Smooth muscle cell (in vitro differentiated cells): ENCODE results near the gene PAFAH2. TPM values are rescaled to one million over a fixed set of nuclear protein-coding genes. Genes with fewer than 3 reads are reported as not detected.

Experiments
- DNase-seq: peaks from one replicate; lab custom pipeline; 2025; ENCODE audit not compliant: unreplicated experiment; lab: John Stamatoyannopoulos, UW
- H2AFZ ChIP-seq: fragments of 200-600 bp; sonication (generic); 2 replicates; pipeline ENCODE4 v1.6.0; 2016; ENCODE audit warnings: antibody characterized with exemption, low read depth, mild to moderate bottlenecking
- H3F3A ChIP-seq: fragments of 200-600 bp; sonication (generic); 2 replicates; pipeline ENCODE4 v1.6.0; 2017; ENCODE audit warnings: antibody characterized with exemption, low read depth
- H3K27ac ChIP-seq: fragments of 200-600 bp; sonication (generic); 2 replicates; pipeline ENCODE4 v1.5.1; 2016; ENCODE audit warnings: low read depth, mild to moderate bottlenecking
- H3K27me3 ChIP-seq: fragments of 200-600 bp; sonication (generic); 2 replicates; pipeline ENCODE4 v1.6.1; 2016; ENCODE audit warnings: low read depth, mild to moderate bottlenecking
- H3K36me3 ChIP-seq: fragments of 200-600 bp; sonication (generic); 2 replicates; pipeline ENCODE4 v1.5.1; 2016; ENCODE audit warnings: low read depth
- H3K4me1 ChIP-seq: fragments of 200-600 bp; sonication (generic); 2 replicates; pipeline ENCODE4 v1.5.1; 2016; ENCODE audit warnings: low read depth
- H3K4me2 ChIP-seq: fragments of 200-600 bp; sonication (generic); 2 replicates; pipeline ENCODE4 v1.6.0; 2016; ENCODE audit warnings: mild to moderate bottlenecking
- H3K4me3 ChIP-seq: fragments of 200-600 bp; sonication (generic); 2 replicates; pipeline ENCODE4 v1.5.1; 2016; ENCODE audit warnings: mild to moderate bottlenecking
- H3K79me2 ChIP-seq: fragments of 200-600 bp; sonication (generic); 2 replicates; pipeline ENCODE4 v1.6.0; 2016; ENCODE audit warnings: low read depth, mild to moderate bottlenecking
- H3K9ac ChIP-seq: fragments of 200-600 bp; sonication (generic); 2 replicates; pipeline ENCODE4 v1.6.0; 2016; ENCODE audit warnings: low read depth
- H3K9me3 ChIP-seq: fragments of 200-600 bp; sonication (generic); replicated peaks from 2 replicates; pipeline ENCODE4 v1.5.1; 2016; ENCODE audit warnings: low read depth
- H4K20me1 ChIP-seq: fragments of 200-600 bp; sonication (generic); 2 replicates; pipeline ENCODE4 v1.6.0; 2016; ENCODE audit warnings: low read depth
- CTCF ChIP-seq: fragments of 200-600 bp; sonication (generic); IDR thresholded peaks from 2 replicates; pipeline ENCODE4 v1.5.1; 2017; ENCODE audit warnings: borderline replicate concordance, mild to moderate bottlenecking, antibody characterized with exemption; ENCODE audit not compliant: insufficient read depth, poor library complexity, severe bottlenecking
- WGBS: methylation state at CpG from one replicate; pipeline ENCODE4 v1.1.7; 2016; ENCODE audit warnings: low lambda C conversion rate; 5-methylcytosine and 5-hydroxymethylcytosine counted together
- polyA plus RNA-seq: library from polyadenylated mRNA; unstranded; fragments of >200 nt; fragmentation: Nextera tagmentation; extraction: Ambion mirVana; gene quantifications from 2 replicates; pipeline ENCODE4 v1.2.1, GENCODE V29; 2016
- total RNA-seq: library from RNA; depleted of rRNA; stranded (reverse); fragments of >200 nt; gene quantifications from 2 replicates; pipeline ENCODE4 v1.2.3, GENCODE V29; 2014

The PAFAH2 gene
- total and polyA plus RNA-seq, 2 experiments from 2014 or later, result 9.4 to 9.6 TPM

- no peaks in the 10 kb centered on the region for H3K79me2 ChIP-seq
- peaks cover 13% of the 10 kb centered on the region for H3K4me1 ChIP-seq
- no peak overlapping the region for H3K27ac ChIP-seq
- H3K27me3 ChIP-seq, result no peaks in the 10 kb centered on the region
- H4K20me1 ChIP-seq, result no peaks in the 10 kb centered on the region
- no peak overlapping the region for H3K9ac ChIP-seq
- no peaks in the 10 kb centered on the region for H3K36me3 ChIP-seq
- no peaks in the 10 kb centered on the region for H3K9me3 ChIP-seq
- 77% methylated on average over 17 of the region's 18 CpGs for WGBS
- H2AFZ ChIP-seq, result peak overlapping the region; percentile 88
- no peak overlapping the region for H3K4me2 ChIP-seq
- no peak for DNase-seq
- TF ChIP-seq CTCF, result no peak
- H3K4me3 ChIP-seq, result no peak overlapping the region
- no peaks in the 10 kb centered on the region for H3F3A ChIP-seq
Observed at GRCh38 chr1:25999041-25999800, 1.4 kb upstream of the PAFAH2 start.

GRCh38 chr1:25996966-25997827 is 666 bp downstream of the PAFAH2 start:
- no peak for TF ChIP-seq CTCF
- 20% methylated on average over 11 of the region's 13 CpGs for WGBS
- Histone ChIP-seq H3K9ac (peak overlapping the region; percentile 80), H3K27ac (peak overlapping the region; percentile 70), H3K36me3 (no peaks in the 10 kb centered on the region), H3K79me2 (no peaks in the 10 kb centered on the region), H3K4me3 (peak overlapping the region; percentile 65), H3K4me2 (peak overlapping the region; percentile 87), H3K27me3 (no peaks in the 10 kb centered on the region), H3K9me3 (no peaks in the 10 kb centered on the region), H2AFZ (peak overlapping the region; percentile 95), H3F3A (no peaks in the 10 kb centered on the region), H3K4me1 (peaks cover 13% of the 10 kb centered on the region), H4K20me1 (no peaks in the 10 kb centered on the region)
- no peak for DNase-seq

- Histone ChIP-seq H3F3A (no peaks in the 10 kb centered on the region), H3K4me3 (no peak overlapping the region), H3K36me3 (no peaks in the 10 kb centered on the region), H3K79me2 (no peaks in the 10 kb centered on the region), H3K4me1 (peaks cover 13% of the 10 kb centered on the region), H3K9ac (no peak overlapping the region), H3K27me3 (no peaks in the 10 kb centered on the region), H2AFZ (no peak overlapping the region), H3K4me2 (no peak overlapping the region), H3K27ac (no peak overlapping the region), H3K9me3 (no peaks in the 10 kb centered on the region), H4K20me1 (no peaks in the 10 kb centered on the region)
- WGBS, result 96% methylated on average over 3 of the region's 3 CpGs
- TF ChIP-seq CTCF, result no peak
- no peak for DNase-seq
Observed at GRCh38 chr1:25994402-25995150, 3.3 kb downstream of the PAFAH2 start.
